GM19193 (cell line): ENCODE measurements around the gene QSOX2.

Source experiments
- POLR2A ChIP-seq: IDR thresholded peaks from 4 replicates; pipeline ENCODE4 v1.6.1; 2011; ENCODE audit not compliant: insufficient read depth, insufficient read length; ENCODE audit errors: extremely low read depth

QSOX2 gene, protein sequence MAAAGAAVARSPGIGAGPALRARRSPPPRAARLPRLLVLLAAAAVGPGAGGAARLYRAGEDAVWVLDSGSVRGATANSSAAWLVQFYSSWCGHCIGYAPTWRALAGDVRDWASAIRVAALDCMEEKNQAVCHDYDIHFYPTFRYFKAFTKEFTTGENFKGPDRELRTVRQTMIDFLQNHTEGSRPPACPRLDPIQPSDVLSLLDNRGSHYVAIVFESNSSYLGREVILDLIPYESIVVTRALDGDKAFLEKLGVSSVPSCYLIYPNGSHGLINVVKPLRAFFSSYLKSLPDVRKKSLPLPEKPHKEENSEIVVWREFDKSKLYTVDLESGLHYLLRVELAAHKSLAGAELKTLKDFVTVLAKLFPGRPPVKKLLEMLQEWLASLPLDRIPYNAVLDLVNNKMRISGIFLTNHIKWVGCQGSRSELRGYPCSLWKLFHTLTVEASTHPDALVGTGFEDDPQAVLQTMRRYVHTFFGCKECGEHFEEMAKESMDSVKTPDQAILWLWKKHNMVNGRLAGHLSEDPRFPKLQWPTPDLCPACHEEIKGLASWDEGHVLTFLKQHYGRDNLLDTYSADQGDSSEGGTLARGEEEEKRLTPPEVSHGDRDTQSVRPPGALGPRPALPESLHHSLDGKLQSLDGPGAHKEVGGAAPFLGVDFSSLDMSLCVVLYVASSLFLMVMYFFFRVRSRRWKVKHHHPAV

DNA sequence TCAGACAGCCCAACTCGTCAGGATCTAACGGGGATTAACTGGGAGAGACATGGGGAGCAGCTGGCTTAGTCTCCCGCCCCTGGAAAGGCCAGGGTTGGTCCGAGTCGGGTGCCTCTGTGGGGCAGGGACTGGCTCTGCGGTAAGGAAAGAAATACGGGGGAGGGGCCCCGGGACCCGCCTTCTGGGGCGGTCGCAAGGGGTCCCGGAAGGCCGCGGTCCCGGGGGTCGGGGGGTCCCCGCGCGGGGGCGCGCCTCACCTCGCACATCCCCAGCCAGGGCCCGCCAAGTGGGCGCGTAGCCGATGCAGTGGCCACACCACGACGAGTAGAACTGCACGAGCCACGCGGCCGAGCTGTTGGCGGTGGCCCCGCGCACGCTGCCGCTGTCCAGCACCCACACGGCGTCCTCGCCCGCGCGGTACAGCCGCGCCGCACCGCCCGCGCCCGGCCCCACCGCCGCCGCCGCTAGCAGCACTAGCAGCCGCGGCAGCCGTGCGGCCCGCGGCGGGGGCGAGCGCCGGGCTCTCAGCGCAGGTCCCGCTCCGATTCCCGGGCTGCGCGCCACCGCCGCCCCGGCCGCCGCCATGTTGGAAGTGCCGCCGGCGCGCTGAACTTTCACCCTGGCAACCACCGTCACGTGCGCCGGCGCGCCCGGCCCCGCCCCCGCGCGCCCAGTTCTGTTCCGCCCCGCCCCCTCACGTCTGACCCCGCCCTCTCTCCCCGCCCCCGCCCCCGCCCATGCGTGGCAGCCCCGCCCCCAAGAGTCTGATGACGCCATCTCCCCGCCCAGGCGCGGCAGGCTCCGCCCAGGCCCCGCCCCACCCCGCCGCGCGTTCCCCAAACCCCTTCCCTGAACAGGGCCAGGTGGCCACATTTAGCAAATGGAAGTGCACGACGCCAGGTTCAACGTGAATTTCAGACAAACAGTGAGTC lies at the start of gene QSOX2:
Gene QSOX2 (minus strand): TSS at position 594 of the 932 bp plus-strand sequence. CDS start 9 bp downstream, at position 585.
- peak; percentile 66 for TF ChIP-seq POLR2A

DNA sequence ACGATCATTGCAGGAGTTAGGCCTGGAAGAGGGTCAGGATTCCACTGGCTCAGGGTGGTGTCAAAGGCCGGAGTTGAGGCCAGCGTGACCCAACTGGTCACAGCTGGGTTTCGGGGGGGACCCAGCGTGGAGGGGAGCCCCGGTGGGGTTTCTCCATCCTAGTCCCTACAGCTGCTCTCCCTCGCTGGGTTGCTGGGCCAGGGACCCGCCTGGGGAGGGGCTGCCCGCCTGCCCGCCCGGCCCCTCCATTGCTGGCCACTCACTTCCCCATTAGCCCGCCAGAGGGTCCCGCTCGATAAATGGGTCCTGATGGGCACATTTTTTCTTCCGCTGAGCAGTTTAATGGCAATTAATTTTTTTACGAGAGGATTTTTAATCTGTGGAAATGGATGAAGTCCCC lies 49.4 kb upstream of the QSOX2 start:
- TF ChIP-seq POLR2A, result no peak

DNA sequence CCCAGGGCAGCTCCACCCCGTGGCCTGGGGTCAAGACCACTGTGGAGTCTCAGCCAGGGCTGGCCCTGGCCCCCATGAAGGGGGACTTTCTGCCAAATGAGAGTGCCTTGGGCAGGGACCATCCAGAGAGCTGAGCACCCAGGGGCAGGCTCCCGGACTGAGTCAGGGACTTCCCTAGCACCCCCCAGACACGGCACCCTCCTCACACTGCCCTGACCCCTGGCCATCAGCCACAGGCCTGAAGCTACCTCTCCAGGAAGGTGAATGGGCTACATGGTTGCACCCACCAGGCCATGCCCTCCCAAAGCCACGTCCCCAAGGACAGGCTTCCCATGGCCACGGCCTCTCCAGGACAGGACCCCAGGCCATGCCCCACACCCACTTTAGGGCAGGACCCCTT lies 48.8 kb upstream of the QSOX2 start:
- TF ChIP-seq POLR2A, result no peak

DNA sequence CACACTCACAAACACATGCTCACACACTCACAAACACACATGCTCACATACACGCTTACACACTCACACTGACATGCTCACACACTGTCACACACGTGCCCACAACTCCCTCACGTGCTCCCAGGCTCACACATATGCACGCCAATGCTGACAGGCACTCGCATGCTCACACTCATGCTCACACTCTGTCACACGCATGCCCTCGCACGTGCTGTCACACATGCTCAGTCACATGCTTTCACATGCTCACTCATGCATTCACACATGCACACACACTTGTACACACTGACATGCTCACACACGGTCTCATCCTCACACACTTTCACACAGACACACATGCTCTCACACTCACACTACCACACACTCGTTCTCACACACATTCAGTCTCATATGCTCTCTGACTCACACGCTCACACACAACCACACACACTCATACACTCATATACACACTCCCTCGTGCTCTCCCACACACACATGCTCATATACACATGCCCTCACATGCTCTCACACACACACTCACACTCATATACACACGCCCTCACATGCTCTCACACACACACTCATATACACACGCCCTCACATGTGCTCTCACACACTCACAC lies 48.0 kb upstream of the QSOX2 start:
- TF ChIP-seq POLR2A, result no peak

DNA sequence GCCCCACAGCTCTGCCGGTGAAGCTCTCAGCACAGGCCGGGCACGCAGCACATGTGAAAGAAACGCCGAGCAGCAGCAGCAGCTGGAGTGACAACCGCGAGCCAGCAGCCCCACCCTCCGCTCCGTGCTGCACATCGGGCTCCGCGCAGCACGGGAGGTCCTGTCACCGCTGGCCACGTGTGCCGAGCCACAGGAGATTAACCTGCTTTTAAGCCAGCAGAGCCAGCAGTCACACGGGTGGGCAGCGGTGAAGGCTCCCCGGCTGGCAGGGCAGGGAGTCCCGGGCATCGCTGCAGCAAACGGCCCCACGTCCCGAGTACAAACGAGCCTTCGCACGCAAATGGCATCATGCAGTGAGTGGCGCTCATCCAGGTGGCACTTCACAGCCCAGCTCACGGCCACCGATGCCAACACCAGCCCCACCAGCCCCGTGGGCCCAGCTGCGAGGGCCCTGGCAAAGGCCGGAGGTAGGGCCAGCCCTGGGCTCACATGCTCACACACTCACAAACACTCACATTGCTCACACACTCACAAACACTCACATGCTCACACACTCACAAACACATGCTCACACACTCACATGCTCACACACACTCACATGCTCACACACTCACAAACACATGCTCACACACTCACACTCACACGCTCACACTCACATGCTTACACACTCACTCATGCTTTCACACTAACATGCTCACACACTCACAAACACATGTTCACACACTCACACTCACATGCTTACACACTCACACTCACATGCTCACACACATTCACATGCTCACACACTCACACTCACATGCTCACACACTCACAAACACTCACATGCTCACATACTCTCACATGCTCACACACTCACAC lies 47.2 kb upstream of the QSOX2 start:
- no peak for TF ChIP-seq POLR2A

DNA sequence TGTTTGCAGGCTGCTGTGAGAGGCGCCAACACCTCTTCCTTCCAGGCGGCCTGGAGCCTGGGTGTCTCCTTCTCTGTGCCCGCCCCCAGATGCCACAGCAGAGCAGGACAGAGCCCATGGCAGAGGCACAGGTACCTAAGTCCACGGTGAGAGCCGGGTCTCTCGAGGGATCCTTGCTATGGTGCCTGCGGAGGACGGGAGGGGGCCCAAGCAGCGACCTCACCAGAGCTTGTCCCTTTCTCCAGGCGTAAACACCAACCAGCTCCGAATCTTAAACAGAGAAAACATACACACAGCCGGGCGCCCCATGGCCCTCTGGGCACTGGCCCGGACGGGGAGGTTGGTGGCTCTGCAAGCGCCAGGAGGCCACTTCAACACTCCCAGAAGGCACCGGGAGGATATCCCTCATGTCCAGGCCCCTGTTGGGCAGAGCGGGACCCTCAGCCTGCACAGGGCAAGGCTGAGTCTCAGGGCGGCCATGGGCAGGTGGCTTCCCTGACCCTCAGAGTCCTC lies 46.5 kb upstream of the QSOX2 start:
- no peak for TF ChIP-seq POLR2A

DNA sequence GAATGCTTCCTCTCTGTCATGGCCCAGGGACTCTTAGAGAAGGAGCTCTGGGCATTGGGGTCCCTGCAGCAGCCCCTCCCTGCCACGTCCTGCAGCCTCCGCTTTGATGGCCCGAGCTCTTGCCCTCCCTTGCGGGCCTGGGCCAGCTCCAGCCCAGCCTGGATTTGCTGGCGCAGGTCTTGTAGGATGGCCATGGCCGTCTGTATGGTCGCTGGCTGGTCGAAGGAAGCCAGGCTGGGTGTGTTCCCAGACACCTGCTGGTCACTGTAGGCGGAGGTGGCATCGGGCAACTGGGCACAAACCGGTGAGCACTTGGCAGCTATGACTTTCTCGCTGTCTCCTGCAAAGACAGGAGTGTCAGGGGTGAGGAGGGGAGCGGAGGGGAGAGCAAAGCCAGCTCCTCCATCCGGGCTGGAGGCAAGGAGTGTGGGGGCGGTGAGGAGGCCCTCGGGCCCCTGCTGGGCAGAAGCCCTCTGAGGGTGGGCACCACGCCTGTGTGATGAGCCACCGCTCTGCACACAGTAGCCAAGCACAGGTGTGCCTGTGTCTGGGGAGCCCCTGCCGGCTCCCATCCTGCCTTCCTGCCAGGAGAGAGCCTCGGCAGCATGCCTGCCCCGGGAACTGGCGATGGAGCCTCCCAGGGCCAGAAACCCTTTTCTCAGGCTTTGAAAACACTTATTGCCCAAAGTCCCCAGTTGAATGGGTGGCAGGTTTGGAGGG lies 45.9 kb upstream of the QSOX2 start:
- TF ChIP-seq POLR2A, result no peak

DNA sequence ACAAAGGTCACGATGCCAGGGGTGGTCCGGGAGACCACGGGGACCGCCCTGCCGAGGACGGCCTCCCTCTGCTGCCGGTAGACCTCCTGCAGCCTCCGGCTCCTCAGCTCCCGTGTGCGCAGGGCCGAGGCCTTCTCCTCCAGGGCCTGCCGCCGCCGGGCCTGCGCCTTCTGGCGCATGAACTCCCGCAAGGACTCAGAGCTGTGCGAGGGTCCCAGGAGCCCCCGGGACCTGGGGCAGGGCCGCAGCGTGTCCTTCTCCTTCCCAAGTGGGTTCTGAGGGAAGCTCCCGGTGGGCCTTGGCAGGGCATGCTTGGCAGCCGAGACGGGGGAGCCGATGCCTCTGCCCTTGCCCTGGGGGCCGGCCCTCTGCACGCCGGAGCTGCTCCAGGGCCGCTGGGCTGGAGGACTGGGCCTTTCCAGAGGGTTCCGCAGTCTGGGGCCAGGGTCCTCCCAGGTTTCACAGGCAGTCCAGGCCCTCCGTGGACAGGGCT lies 44.9 kb upstream of the QSOX2 start:
- TF ChIP-seq POLR2A, result no peak

DNA sequence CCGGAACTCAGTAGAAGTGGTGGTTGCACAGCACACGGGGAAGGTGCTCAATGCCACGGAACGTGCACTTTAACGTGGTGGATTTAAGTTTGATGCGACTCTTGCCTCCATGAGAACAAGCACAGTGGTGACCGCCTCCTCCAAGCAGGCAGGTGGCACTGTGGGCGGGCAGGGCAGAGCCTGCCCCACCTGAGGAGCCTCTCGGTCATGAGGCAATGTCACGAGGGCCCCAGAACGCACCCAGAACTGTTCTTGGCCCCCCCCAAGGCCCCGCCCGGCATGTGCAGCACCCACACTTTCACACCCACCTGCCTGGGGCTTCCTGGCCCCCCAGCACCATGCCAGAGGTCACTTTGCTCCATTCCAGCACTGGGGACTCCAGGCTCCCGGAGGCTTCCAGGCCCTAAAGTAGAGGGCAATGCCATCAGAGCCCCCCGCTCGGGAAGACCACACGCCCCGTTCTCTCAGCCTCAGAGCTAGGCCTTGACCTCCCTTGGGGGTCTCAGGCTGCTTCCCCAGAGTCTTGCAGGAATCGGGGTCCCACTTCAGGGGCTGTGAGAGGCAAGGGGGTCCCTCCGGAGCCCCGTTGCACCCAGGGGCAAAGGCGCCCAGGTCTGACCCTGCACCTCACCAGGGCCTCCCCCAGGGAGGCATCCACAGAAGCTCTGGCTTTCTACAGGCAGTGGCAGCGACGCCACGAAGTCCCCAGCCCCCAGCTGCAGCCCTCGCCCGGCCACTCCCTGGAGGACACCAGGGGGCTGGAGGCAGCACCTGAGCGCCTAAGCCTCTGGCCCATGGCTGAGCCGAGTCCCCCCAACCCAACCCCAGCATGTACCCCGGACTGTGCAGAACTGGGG lies 44.3 kb upstream of the QSOX2 start:
- TF ChIP-seq POLR2A, result no peak

DNA sequence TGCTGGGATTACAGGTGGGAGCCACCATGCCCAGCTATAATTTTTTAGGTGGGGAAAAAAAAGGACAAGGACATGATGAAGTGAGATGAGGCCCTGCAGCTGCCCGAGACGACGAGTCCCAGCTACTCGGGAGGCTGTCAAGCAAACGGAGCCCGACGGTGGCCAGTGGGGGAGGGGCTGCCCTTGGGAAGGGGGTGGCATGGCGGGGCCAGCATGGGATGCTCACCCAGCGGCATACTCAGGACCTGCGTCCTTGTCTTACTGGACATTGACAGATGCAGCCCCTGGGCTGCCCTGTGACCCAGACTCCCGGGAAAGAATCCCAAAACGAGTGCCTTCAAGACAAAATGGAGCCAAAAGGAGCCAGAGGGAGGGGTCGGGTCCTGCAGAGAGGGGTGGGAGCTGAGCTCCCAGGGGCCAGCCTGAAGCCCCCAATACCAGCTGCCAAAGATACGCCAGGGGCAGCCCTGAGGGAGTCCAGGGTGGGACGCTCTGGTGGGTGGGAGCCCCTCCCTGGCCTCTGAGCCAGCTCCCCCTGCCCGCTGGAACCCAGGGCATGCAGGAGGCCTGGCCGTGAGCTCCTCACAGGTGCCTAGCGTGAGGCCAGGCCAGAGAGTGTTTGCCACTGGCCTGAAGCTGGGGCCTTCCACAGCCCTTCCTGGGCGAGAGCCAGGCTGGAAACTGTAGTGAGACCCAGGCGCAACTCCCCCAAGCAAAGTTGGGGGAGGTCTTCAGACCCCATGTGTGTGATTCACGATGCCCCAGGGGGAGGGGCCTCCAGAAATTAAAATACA lies 42.5 kb upstream of the QSOX2 start:
- TF ChIP-seq POLR2A, result no peak

DNA sequence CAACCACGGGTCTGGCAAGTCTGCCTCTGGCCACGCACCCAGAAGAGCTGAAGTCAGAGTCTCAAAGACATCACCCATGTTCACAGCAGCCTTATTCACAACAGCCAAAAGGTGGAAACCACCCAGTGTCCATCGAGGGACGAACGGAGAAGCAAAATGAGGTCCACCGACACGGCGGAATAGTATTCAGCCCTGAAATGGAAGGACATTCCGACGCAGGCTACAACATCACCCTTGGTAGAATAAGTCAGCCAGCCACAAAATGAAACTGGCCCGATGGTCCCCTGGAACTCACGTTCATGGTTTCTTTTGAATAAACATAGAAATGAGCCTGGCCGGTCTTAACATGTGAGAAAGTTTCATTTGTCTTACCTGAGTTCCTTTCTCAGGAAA lies 41.4 kb upstream of the QSOX2 start:
- no peak for TF ChIP-seq POLR2A
